ENCODE measurements around the gene ZNF407.

- no peak for TF ChIP-seq AGO2 (optimal IDR thresholded peaks at IDR 0.05; ENCODE audit: low read depth, low read length)
- no peak for TF ChIP-seq RFXAP (CRISPR knock-in tag; IDR thresholded peaks at IDR 0.05; ENCODE audit: borderline replicate concordance)
- no peak for TF ChIP-seq JUN (CRISPR knock-in tag; IDR thresholded peaks at IDR 0.05)
- TF ChIP-seq HCFC1 (IDR thresholded peaks at IDR 0.05; ENCODE audit: low read depth, low read length) = no peak
- TF ChIP-seq ZFP82 (CRISPR knock-in tag; IDR thresholded peaks at IDR 0.05; ENCODE audit: borderline replicate concordance) = no peak
- TF ChIP-seq GABPA (IDR thresholded peaks at IDR 0.05; ENCODE audit: low read depth, low read length) = no peak
- TF ChIP-seq GABPA (CRISPR knock-in tag; IDR thresholded peaks at IDR 0.05; ENCODE audit: low read depth) = no peak
- no peak for TF ChIP-seq EP300 (IDR thresholded peaks at IDR 0.05; ENCODE audit: low read depth in 2 of 2, low read length in 2 of 2)
- no peak for TF ChIP-seq EP300 (CRISPR knock-in tag; IDR thresholded peaks at IDR 0.05; ENCODE audit: borderline replicate concordance)
- TF ChIP-seq POLR2AphosphoS5 (IDR thresholded peaks at IDR 0.05; ENCODE audit: low read depth, low read length) = no peak
- TF ChIP-seq SPEN (CRISPR knock-in tag; IDR thresholded peaks at IDR 0.05; ENCODE audit: low read depth) = no peak
- TF ChIP-seq FOXJ3 (CRISPR knock-in tag; IDR thresholded peaks at IDR 0.05; ENCODE audit: borderline replicate concordance) = no peak
- TF ChIP-seq SP1 (IDR thresholded peaks at IDR 0.05) = no peak
- no peak for TF ChIP-seq SP1 (CRISPR knock-in tag; IDR thresholded peaks at IDR 0.05)
- TF ChIP-seq, protein P1, sequence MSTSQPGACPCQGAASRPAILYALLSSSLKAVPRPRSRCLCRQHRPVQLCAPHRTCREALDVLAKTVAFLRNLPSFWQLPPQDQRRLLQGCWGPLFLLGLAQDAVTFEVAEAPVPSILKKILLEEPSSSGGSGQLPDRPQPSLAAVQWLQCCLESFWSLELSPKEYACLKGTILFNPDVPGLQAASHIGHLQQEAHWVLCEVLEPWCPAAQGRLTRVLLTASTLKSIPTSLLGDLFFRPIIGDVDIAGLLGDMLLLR (CRISPR knock-in tag; IDR thresholded peaks at IDR 0.05) = no peak
Measured at GRCh38 chr18:74957588-74958224, 360.0 kb downstream of the ZNF407 start.
